ENCODE results near the gene NKX6-1.

Gene NKX6-1

DNA sequence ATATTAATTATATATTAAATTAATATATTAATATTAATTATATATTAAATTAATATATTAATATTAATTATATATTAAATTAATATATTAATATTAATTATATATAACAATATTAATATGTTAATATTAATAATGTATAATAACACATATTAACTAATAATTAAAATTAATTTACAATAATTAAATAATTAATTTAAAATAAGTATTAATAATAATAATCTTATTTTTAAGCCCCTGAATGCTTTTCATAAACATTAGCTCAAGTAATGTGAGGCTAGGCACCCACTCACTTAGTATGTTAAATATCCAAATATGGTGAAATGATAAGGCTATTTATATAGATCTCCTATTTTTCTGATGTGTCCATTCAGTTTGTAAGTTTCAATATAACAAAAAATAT is 26.9 kb downstream of the NKX6-1 start:
- no peak for DNase-seq

DNA sequence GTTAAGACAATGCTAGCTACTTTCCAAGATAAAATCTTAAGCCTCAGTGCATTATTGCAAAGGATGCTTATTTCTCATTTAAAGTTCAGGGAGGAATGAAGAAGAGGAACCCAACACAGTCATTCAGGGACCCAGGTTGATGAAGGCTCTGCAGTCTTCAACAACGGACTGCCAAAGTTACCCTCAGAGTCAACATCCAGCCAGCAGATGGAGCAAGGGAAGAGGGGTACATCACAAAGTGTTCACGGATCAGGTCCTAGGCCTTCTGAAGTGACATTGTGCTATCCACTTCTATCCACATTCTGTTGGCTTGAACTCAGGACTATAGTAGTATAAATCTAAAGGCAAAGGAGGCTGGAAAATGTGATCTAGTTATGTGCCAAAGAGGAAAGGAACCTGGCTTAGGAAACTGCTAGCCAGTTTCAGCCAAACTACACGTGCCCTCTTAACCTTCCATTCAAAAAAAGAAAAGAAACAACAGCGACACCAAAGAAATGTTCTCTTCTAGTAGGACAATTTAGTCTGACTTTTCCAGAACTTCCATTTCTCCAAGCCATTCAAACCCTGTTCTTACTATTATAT is 28.8 kb downstream of the NKX6-1 start:
- DNase-seq = no peak

DNA sequence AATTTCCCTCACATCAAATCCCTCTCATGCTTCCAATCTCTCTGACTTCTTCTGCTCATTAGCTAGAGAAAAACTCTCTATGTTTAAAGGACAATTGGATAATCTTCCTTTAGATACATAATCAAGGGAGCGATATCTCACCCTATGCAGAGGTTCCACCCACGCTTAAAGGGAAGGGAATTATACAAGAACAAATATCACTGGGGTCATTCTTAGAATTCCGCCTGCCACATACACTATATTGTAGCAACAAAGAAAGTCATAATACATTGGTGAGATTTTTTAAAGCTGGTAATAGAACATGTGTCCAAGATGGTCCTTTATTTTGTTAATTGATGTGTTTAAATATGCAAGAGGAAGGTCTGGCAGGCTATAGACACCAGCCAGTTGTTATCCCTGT is 31.5 kb downstream of the NKX6-1 start:
- DNase-seq = no peak

DNA sequence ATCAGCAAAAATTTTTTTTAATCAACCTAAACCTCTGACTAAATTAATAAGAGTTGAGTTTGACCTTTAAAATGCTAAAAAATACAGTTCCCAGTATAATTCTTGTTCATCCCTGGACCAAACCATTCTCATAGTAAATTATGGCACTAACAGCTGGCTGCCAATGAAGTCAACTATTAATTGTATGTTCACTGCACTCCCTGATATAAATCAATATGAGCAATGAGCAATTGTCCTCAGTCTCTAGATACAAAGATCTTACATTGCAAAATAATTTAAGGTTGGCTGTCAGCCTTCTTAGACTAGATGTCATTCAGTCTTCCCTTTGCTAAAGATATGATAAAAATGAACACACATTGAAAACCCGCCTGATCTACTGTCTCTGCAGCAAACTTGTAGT is 39.3 kb downstream of the NKX6-1 start:
- no peak for DNase-seq

DNA sequence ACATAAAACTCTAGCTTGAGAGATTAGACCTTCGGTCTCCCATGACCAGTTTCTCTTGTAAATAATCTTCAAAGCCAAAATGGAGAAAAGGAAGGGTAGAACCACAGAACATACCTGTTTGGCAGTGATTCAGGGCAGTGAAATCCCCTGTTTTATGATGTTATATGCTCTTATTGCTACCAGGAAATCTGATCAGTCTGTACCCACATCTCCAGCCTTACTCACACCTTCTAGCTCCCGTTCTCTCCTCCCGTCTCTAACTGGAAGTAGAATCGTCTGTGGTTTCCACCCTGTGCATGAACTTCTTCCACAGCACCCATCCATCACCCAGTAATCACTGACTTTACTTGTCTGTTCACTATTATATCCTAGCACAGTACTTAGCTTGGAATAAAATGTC is 42.9 kb downstream of the NKX6-1 start:
- no peak for DNase-seq

DNA sequence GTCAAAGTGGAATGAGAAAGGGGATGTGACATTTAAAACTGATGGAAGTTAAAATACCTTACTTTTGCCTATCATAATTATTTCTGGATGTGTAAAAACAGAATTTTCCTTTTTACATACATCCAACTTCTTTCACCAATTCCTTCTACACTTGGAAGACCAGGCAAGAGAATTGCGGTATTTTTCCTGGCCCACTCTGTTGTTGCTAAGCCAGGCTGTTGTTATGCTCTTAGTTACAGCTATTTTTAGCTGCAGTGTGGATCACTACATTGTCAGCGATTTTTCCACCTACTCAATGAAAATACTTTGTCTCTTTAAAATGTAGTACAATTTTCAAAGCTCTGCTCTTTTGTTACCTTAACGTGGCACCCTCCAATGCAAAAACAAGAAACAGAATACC is 43.4 kb downstream of the NKX6-1 start:
- no peak for DNase-seq

DNA sequence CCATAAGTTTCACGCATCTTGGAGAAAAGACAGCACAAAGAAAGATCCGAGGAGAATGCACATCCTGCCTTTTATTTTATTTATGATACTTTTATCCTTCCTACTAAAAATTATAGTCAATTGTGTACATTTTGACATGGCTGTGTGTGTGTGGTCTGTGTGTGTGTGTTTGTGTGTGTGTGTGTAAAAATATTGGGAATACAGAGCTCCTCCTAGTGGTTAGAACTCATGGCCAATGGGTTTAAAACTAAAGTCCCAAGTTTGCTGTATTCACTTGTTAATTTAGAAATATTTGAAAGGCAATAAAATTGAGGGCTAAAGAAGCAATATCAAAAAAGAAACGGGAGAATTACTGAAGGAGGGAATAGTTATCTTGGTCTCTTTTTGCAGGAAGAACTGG is 47.5 kb downstream of the NKX6-1 start:
- no peak for DNase-seq

DNA sequence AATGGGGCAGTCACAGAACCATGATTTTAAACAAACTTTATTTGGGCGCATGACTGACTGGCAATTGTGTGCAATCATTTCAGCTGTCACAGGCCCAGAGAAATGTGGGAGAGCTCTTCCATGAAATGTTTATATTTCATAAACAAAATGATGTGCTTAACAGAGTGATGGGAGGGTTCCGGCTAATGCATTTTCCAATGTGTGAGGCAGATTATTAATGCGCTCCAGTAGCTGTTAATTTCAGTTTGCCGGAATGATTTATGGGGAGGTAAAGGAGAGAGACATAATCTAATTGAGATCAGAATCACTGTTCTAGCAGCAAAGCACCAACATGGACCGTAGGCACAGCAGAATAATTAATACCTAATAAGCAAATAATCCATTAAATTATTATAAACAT is 55.6 kb downstream of the NKX6-1 start:
- DNase-seq = no peak

DNA sequence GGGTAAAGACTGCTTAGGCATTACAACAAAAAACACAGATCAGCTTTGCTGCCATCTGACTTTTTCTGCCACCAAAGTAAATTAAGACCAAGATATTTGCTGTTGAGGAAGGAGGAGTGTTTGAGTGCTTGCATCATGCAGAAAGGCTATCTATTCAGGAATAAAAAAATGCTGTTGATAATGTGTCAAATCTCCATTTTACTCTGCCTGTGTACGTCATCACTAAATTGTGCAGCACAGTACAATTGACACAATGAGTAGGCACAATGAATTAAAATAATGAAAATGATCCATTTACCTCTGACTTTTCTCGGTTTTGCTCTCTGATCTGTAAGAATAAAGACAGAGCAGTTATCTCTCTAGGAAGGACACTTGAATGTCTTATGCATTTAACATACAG is 56.3 kb downstream of the NKX6-1 start:
- no peak for DNase-seq
